Measurements from ENCODE around the gene KIF6. TPM values are rescaled to one million over a fixed set of nuclear protein-coding genes. Genes with fewer than 3 reads are reported as not detected.

Gene KIF6
- total RNA-seq, 1 donor from 2014 or later = 2.7 TPM

- H3K79me2 ChIP-seq (ENCODE audit: low read depth) = no peaks in the 10 kb centered on the region
- no peak overlapping the region for H3K4me2 ChIP-seq
- Mint-ChIP-seq H3K4me3 (no peak overlapping the region), H3K9me3 (peaks cover 3% of the 10 kb centered on the region), H3K27me3 (ENCODE audit: insufficient read depth, low read depth) (peaks cover 5% of the 10 kb centered on the region), H3K36me3 (no peaks in the 10 kb centered on the region), H3K27ac (no peak overlapping the region), H3K4me1 (peaks cover 15% of the 10 kb centered on the region)
- H3K4me1 ChIP-seq = no peaks in the 10 kb centered on the region
- no peak overlapping the region for H3K27ac ChIP-seq
- TF ChIP-seq EZH2phosphoT487 (IDR thresholded peaks at IDR 0.05) (no peak), CTCF (IDR thresholded peaks at IDR 0.05) (no peak), EZH2 (IDR thresholded peaks at IDR 0.05) (no peak)
- H3K9ac ChIP-seq = no peak overlapping the region
- no peaks in the 10 kb centered on the region for H4K20me1 ChIP-seq (ENCODE audit: low read depth)
- H3K4me3 ChIP-seq = no peak overlapping the region
- H3K9me3 ChIP-seq (ENCODE audit: low read depth) = no peaks in the 10 kb centered on the region
- H2AFZ ChIP-seq (replicated peaks) = no peak overlapping the region
- H3F3A ChIP-seq (ENCODE audit: low read depth) = no peaks in the 10 kb centered on the region
- H3K27me3 ChIP-seq = no peaks in the 10 kb centered on the region
- no peak for DNase-seq (ENCODE audit: low spot score)
- no peaks in the 10 kb centered on the region for H3K36me3 ChIP-seq
These were observed 158.1 kb downstream of the KIF6 start for GRCh38 chr6:39567091-39567490.

DNA sequence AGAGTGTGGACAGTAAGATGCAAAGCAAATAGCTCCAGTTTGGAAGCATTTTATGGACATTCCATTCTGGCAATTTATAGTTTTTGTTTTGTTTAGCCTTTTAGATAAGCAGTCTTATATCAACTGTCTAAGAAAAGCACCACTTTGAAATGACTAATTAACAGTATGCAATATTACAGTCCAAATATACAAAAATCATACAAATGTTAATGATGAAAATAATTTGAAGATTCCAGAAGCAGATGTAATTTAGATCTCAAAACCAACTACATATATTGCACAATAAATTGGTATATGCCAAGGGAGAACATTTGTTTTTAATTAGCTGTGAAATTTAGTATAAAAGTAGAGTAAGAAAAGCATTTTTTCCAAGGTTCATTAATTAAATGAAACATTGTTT, 158.8 kb downstream of the KIF6 start:
- Histone ChIP-seq H3K9me3 (ENCODE audit: low read depth) (no peaks in the 10 kb centered on the region), H4K20me1 (ENCODE audit: low read depth) (no peaks in the 10 kb centered on the region), H3F3A (ENCODE audit: low read depth) (no peaks in the 10 kb centered on the region), H3K27ac (no peak overlapping the region), H2AFZ (replicated peaks) (no peak overlapping the region), H3K4me1 (no peaks in the 10 kb centered on the region), H3K9ac (no peak overlapping the region), H3K36me3 (no peaks in the 10 kb centered on the region), H3K4me2 (no peak overlapping the region), H3K27me3 (no peaks in the 10 kb centered on the region), H3K79me2 (ENCODE audit: low read depth) (no peaks in the 10 kb centered on the region), H3K4me3 (no peak overlapping the region)
- peaks cover 5% of the 10 kb centered on the region for H3K27me3 Mint-ChIP-seq (ENCODE audit: insufficient read depth, low read depth)
- no peak overlapping the region for H3K4me3 Mint-ChIP-seq
- DNase-seq (ENCODE audit: low spot score) = no peak
- H3K36me3 Mint-ChIP-seq = no peaks in the 10 kb centered on the region
- peaks cover 15% of the 10 kb centered on the region for H3K4me1 Mint-ChIP-seq
- peaks cover 3% of the 10 kb centered on the region for H3K9me3 Mint-ChIP-seq
- H3K27ac Mint-ChIP-seq = no peak overlapping the region
- TF ChIP-seq EZH2 (IDR thresholded peaks at IDR 0.05) = no peak
- TF ChIP-seq CTCF (IDR thresholded peaks at IDR 0.05) = no peak
- TF ChIP-seq EZH2phosphoT487 (IDR thresholded peaks at IDR 0.05) = no peak

- Histone ChIP-seq H3K27me3 (no peaks in the 10 kb centered on the region), H3K9me3 (ENCODE audit: low read depth) (no peaks in the 10 kb centered on the region), H3K4me1 (no peaks in the 10 kb centered on the region), H3F3A (ENCODE audit: low read depth) (no peaks in the 10 kb centered on the region), H3K79me2 (ENCODE audit: low read depth) (no peaks in the 10 kb centered on the region), H3K9ac (no peak overlapping the region), H3K36me3 (no peaks in the 10 kb centered on the region), H3K27ac (no peak overlapping the region), H2AFZ (replicated peaks) (no peak overlapping the region), H3K4me3 (no peak overlapping the region), H3K4me2 (no peak overlapping the region), H4K20me1 (ENCODE audit: low read depth) (no peaks in the 10 kb centered on the region)
- H3K27ac Mint-ChIP-seq = no peak overlapping the region
- H3K27me3 Mint-ChIP-seq (ENCODE audit: insufficient read depth, low read depth) = peaks cover 5% of the 10 kb centered on the region
- DNase-seq (ENCODE audit: low spot score) = no peak
- H3K4me3 Mint-ChIP-seq = no peak overlapping the region
- no peak for TF ChIP-seq EZH2phosphoT487 (IDR thresholded peaks at IDR 0.05)
- no peak for TF ChIP-seq EZH2 (IDR thresholded peaks at IDR 0.05)
- TF ChIP-seq CTCF (IDR thresholded peaks at IDR 0.05) = no peak
- peaks cover under 1% of the 10 kb centered on the region for H3K9me3 Mint-ChIP-seq
- peaks cover 15% of the 10 kb centered on the region for H3K4me1 Mint-ChIP-seq
- H3K36me3 Mint-ChIP-seq = no peaks in the 10 kb centered on the region
These were observed 159.3 kb downstream of the KIF6 start for GRCh38 chr6:39565956-39566355.

Measured in neural progenitor cell (in vitro differentiated cells).